Effector memory CD4-positive, alpha-beta T cell (primary cell): ENCODE measurements around the gene ZFX.
"Not testable (repeated sequence)": the region's sequence is repeated elsewhere in the genome, so short reads cannot be mapped to it uniquely, and the experiment has no call there.

Source experiments
- DNase-seq, 3 donors: peaks; one replicate each; pipeline ENCODE4 v3.0.0-alpha.2; 2020
- H3K27ac ChIP-seq: 2 replicates; pipeline ENCODE4 v1.7.0; 2013; ENCODE audit warnings: mild to moderate bottlenecking, low read length, moderate library complexity; ENCODE audit not compliant: insufficient read depth, poor library complexity, severe bottlenecking
- H3K27me3 ChIP-seq: replicated peaks from 2 replicates; pipeline ENCODE4 v1.7.0; 2013; ENCODE audit warnings: mild to moderate bottlenecking, low read length; ENCODE audit not compliant: insufficient read depth, control insufficient read depth, poor library complexity, severe bottlenecking
- H3K36me3 ChIP-seq: 2 replicates; pipeline ENCODE4 v1.7.0; 2013; ENCODE audit warnings: mild to moderate bottlenecking, low read length, moderate library complexity; ENCODE audit not compliant: control insufficient read depth, insufficient read depth
- H3K4me1 ChIP-seq: 2 replicates; pipeline ENCODE4 v1.7.0; 2013; ENCODE audit warnings: low read length, mild to moderate bottlenecking; ENCODE audit not compliant: control insufficient read depth, insufficient read depth, poor library complexity, severe bottlenecking
- H3K4me3 ChIP-seq: 2 replicates; pipeline ENCODE4 v1.7.0; 2013; ENCODE audit warnings: low read length, low read depth, mild to moderate bottlenecking; ENCODE audit not compliant: insufficient read depth, poor library complexity, severe bottlenecking
- H3K9me3 ChIP-seq: 2 replicates; pipeline ENCODE4 v1.7.0; 2013; ENCODE audit warnings: mild to moderate bottlenecking, low read length, moderate library complexity; ENCODE audit not compliant: control insufficient read depth

ZFX gene

DNA sequence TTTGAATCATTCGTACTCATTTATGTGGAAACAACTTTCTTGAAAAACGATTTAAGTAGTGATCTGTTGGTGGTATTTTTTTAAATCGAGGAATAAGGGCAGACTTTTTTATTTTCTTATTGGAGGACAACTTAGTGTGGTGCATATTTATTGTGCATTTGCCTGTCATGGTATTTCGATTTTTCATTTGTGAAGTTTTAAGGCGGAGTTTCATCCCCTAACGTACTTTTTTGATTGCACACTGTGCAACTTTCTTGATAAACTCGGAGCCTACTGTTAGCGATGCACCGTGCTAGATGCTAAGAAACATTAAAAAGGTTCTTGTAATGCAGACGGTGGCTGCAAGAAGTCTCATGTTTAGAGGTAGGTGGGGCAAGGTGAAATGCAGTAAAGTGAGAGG is 1.4 kb downstream of the ZFX start:
- H3K27ac ChIP-seq: peak overlapping the region; percentile 94
- H3K9me3 ChIP-seq: no peaks in the 10 kb centered on the region
- no peaks in the 10 kb centered on the region for H3K27me3 ChIP-seq
- peaks cover 4% of the 10 kb centered on the region for H3K36me3 ChIP-seq
- DNase-seq: no peak
- peaks cover 19% of the 10 kb centered on the region for H3K4me1 ChIP-seq
- H3K4me3 ChIP-seq: peak overlapping the region; percentile 86

GRCh38 chrX:24151513-24151912 is 2.0 kb downstream of the ZFX start:
- Histone ChIP-seq H3K4me3 (peak overlapping the region; percentile 86), H3K4me1 (peaks cover 23% of the 10 kb centered on the region), H3K27me3 (no peaks in the 10 kb centered on the region), H3K36me3 (peaks cover 4% of the 10 kb centered on the region), H3K9me3 (no peaks in the 10 kb centered on the region), H3K27ac (peak overlapping the region; percentile 94)
- no peak for DNase-seq

GRCh38 chrX:24153178-24153795 is 3.8 kb downstream of the ZFX start:
- Histone ChIP-seq H3K4me3 (no peak overlapping the region), H3K27me3 (no peaks in the 10 kb centered on the region), H3K27ac (no peak overlapping the region), H3K9me3 (no peaks in the 10 kb centered on the region), H3K36me3 (peaks cover 4% of the 10 kb centered on the region), H3K4me1 (peaks cover 20% of the 10 kb centered on the region)
- DNase-seq: peak; percentile 2 to 23 (median 6)

GRCh38 chrX:24153796-24154189 is 4.3 kb downstream of the ZFX start:
- Histone ChIP-seq H3K27me3 (no peaks in the 10 kb centered on the region), H3K27ac (no peak overlapping the region), H3K4me1 (peaks cover 15% of the 10 kb centered on the region), H3K4me3 (no peak overlapping the region), H3K9me3 (no peaks in the 10 kb centered on the region), H3K36me3 (peaks cover 4% of the 10 kb centered on the region)
- DNase-seq: no peak

GRCh38 chrX:24154490-24155034 is 5.0 kb downstream of the ZFX start:
- no peaks in the 10 kb centered on the region for H3K9me3 ChIP-seq
- no peak overlapping the region for H3K4me3 ChIP-seq
- H3K36me3 ChIP-seq: peaks cover 4% of the 10 kb centered on the region
- H3K27me3 ChIP-seq: no peaks in the 10 kb centered on the region
- peaks cover 14% of the 10 kb centered on the region for H3K4me1 ChIP-seq
- no peak for DNase-seq
- H3K27ac ChIP-seq: no peak overlapping the region

GRCh38 chrX:24155747-24156146 is 6.2 kb downstream of the ZFX start:
- not testable (repeated sequence) for H3K27ac ChIP-seq, DNase-seq, H3K4me3 ChIP-seq, H3K36me3 ChIP-seq, H3K9me3 ChIP-seq, H3K27me3 ChIP-seq
- peaks cover 15% of the 10 kb centered on the region for H3K4me1 ChIP-seq

GRCh38 chrX:24156177-24156576 is 6.6 kb downstream of the ZFX start:
- Histone ChIP-seq H3K4me3 (no peak overlapping the region), H3K27me3 (no peaks in the 10 kb centered on the region), H3K4me1 (peaks cover 18% of the 10 kb centered on the region), H3K27ac (no peak overlapping the region), H3K36me3 (peaks cover 4% of the 10 kb centered on the region), H3K9me3 (no peaks in the 10 kb centered on the region)
- DNase-seq: no peak

GRCh38 chrX:24158881-24159280 is 9.4 kb downstream of the ZFX start:
- Histone ChIP-seq H3K9me3 (no peaks in the 10 kb centered on the region), H3K27me3 (no peaks in the 10 kb centered on the region), H3K4me1 (peaks cover 10% of the 10 kb centered on the region), H3K36me3 (peaks cover 4% of the 10 kb centered on the region), H3K4me3 (no peak overlapping the region), H3K27ac (no peak overlapping the region)
- no peak for DNase-seq

DNA sequence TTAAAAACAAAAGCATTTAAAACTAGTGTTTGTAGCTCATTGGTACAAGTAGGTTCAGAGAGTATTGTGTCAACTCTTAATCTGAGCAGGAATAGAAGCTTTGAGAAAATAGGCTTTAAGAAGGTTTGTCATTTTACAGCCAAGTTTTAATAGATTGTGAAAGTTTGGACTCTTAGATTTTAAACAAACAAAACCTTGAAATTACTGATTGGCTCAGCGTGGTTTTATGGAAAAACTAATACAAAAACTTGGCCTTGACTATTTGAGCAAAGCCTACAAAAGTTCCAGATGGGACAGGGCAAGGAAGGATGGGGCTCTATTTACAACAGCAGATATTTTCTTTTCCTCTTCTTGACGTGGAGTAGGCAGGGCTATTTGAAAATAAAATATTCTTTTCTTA is 16.5 kb downstream of the ZFX start:
- Histone ChIP-seq H3K9me3 (no peaks in the 10 kb centered on the region), H3K4me1 (peaks cover 14% of the 10 kb centered on the region), H3K36me3 (no peaks in the 10 kb centered on the region), H3K4me3 (no peak overlapping the region), H3K27ac (no peak overlapping the region), H3K27me3 (no peaks in the 10 kb centered on the region)
- DNase-seq: no peak

DNA sequence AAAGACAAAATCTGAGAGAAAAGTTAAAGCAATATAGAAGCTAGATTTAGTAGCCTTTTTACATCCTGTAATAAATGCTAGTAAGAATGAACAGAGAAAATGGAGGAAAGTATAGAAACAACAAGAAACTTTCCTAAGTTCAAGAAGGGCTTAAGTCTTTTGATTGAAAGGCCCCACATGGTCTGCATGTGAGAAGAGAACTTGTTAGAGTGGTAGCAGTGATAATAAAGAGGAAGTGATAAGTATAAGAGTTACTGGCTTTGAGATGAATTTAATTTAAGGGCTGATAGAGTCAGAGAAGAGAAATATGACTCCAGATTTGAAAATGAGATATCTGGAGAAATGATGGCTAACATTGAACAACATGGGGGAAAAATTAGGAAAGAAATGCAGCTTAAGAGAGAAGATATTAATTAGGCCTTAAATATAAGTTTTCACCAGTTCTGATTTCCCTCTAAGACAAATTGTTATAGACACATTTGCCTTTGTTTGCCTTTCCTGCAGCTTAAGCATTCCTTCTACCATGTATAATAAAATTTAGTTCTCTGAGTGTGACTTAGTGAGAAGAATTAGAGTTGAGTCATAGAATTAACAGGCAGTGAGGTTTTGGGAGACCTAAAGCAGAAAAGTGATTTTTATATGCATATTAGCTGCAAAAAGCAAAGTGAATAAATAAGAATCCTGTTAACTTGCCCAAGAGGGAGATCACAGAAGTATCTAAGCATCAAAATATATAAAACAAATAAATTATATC is 18.4 kb downstream of the ZFX start:
- Histone ChIP-seq H3K4me3 (no peak overlapping the region), H3K4me1 (peaks cover 12% of the 10 kb centered on the region), H3K27me3 (no peaks in the 10 kb centered on the region), H3K27ac (no peak overlapping the region), H3K9me3 (no peaks in the 10 kb centered on the region), H3K36me3 (peaks cover 2% of the 10 kb centered on the region)
- no peak for DNase-seq
